Spleen (tissue), 11 donors: ENCODE measurements around the gene ZNF496. TPM values are rescaled to one million over a fixed set of nuclear protein-coding genes. Genes with fewer than 3 reads are reported as not detected.

Source experiments
- DNase-seq: peaks from one replicate; pipeline ENCODE4 v3.0.0-alpha.2; 2020
- H3K27ac ChIP-seq, 8 donors: fragments of 200-600 bp; sonication (generic) in 7 of 8; 1 replicate in 4 of 8; 2 replicates in 4 of 8; pipeline versions ENCODE4 v1.5.0 to v1.8.0; 2016 to 2021; ENCODE audit warnings: inconsistent platforms in 4 of 8, mild to moderate bottlenecking in 4 of 8, moderate library complexity in 1 of 8
- H3K27me3 ChIP-seq, 7 donors: fragments of 200-600 bp; sonication (generic) in 6 of 7; replicated peaks in 1 of 7; 1 replicate in 4 of 7; 2 replicates in 3 of 7; pipeline versions ENCODE4 v1.5.0 to v1.8.0; 2016 to 2021; ENCODE audit warnings: inconsistent platforms in 3 of 7, mild to moderate bottlenecking in 1 of 7
- H3K36me3 ChIP-seq, 6 donors: fragments of 200-600 bp; sonication (generic) in 5 of 6; 1 replicate in 4 of 6; 2 replicates in 2 of 6; pipeline versions ENCODE4 v1.5.0 to v1.8.0; 2016 to 2021; ENCODE audit warnings: inconsistent platforms in 2 of 6
- H3K4me1 ChIP-seq, 6 donors: fragments of 200-600 bp; sonication (generic) in 5 of 6; 1 replicate in 3 of 6; 2 replicates in 3 of 6; pipeline versions ENCODE4 v1.5.0 to v1.8.0; 2016 to 2021; ENCODE audit warnings: inconsistent platforms in 3 of 6
- H3K4me3 ChIP-seq, 8 donors: fragments of 200-600 bp; sonication (generic) in 7 of 8; 1 replicate in 4 of 8; 2 replicates in 4 of 8; pipeline versions ENCODE4 v1.5.0 to v1.8.0; 2016 to 2021; ENCODE audit warnings: inconsistent platforms in 4 of 8, mild to moderate bottlenecking in 4 of 8, moderate library complexity in 2 of 8
- H3K9me3 ChIP-seq, 8 donors: fragments of 200-600 bp; sonication (generic) in 7 of 8; 1 replicate in 4 of 8; 2 replicates in 4 of 8; pipeline versions ENCODE4 v1.5.0 to v1.8.0; 2016 to 2021; ENCODE audit warnings: inconsistent platforms in 4 of 8
- POLR2A ChIP-seq, 3 donors: fragments of 450-650 bp; IDR thresholded peaks; one replicate each; pipeline ENCODE4 v1.5.1; 2017; ENCODE audit warnings: antibody characterized with exemption in 3 of 3, mild to moderate bottlenecking in 1 of 3
- POLR2AphosphoS5 ChIP-seq, 3 donors: sonication (generic); formaldehyde crosslinking; IDR thresholded peaks; one replicate each; pipeline ENCODE4 v1.5.1; 2017; ENCODE audit warnings: antibody characterized with exemption in 3 of 3
- WGBS, 5 donors: extraction: QIAGEN DNeasy Blood & Tissue Kit in 3 of 5; methylation state at CpG; one replicate each; pipeline versions ENCODE4 v1.1.5 to v1.1.7; 2013 to 2018; 5-methylcytosine and 5-hydroxymethylcytosine counted together
- intact Hi-C: fragments of 100-400 bp; cut with DNase I; formaldehyde crosslinking; loops from one replicate; pipeline ENCODE4 v1.15.0; 2023; ENCODE audit warnings: low total_unique reads
- polyA plus RNA-seq, 3 donors: library from polyadenylated mRNA; stranded (reverse); fragments of 200-250 nt; gene quantifications; one replicate each; pipeline ENCODE4 v1.2.1, GENCODE V29; 2013
- total RNA-seq, 7 donors: library from RNA; depleted of rRNA in 3 of 7; stranded (reverse); fragments of >200 nt in 3 of 7; fragmentation: NEBNext Ultra II Directional in 4 of 7; extraction: Animal tissue kit (Norgen Biotek cat#: 25700) in 4 of 7; gene quantifications; one replicate each; pipeline versions ENCODE4 v1.1.0 to v1.2.1, GENCODE V29; 2016 to 2021
- TF ChIP-seq, protein P1 (sequence below), 11 experiments: fragments of 200-600 bp in 7 of 11; fragments of 450-650 bp in 4 of 11; sonication (generic) in 4 of 11; IDR thresholded peaks in 8 of 11; conservative IDR thresholded peaks in 3 of 11; 1 replicate in 7 of 11; 2 replicates in 4 of 11; pipeline versions ENCODE4 v1.4.0 to v1.8.0; 2016 to 2021; ENCODE audit warnings: antibody characterized with exemption in 11 of 11, inconsistent platforms in 4 of 11, mild to moderate bottlenecking in 1 of 11
- donor health status: healthy with polysubstance abuse.
- donor health status: DM: no; HTN: no; CAD: no; lungs with moderate emphysema.
- donor health status: DM: no; HTN: no; CAD: no.
- donor health status: Bipolar disorder and iron deficiency.
- donor health status: healthy.
- donor health status: DM: no; HTN: no; CAD: no.
- donor health status: DM: yes; HTN: yes; CAD: no.

ZNF496 gene
- total and polyA plus RNA-seq, 10 donors = 5.7 to 45.4 (median 26.7) TPM

DNA sequence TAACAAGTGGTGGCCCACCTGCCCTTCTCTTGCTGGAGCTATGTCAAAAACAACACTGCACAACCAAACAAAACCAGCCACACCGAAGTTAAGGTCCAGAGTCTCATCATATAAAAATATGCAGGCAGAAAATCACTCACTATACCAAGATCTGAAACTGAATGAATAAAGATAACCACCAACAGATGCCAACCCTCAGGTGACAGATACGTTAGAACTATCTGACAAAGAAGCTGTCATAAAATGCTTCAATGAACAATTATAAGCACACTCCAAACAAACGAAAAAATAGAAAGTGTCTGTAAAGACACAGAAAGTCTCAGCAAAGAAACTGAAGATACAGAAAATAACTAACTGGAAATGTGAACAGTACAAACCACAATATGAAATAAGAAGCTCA, 14.0 kb downstream of the ZNF496 start:
- Histone ChIP-seq H3K36me3 (peaks cover 0 to 90% (median 31%) of the 10 kb centered on the region in 6 donors), H3K9me3 (no peaks in the 10 kb centered on the region), H3K4me1 (peaks cover 0 to 16% (median 0%) of the 10 kb centered on the region in 6 donors), H3K4me3 (no peak overlapping the region), H3K27ac (no peak overlapping the region), H3K27me3 (no peaks in the 10 kb centered on the region)
- DNase-seq = no peak
- WGBS, 5 donors = 52 to 80% (median 72%) methylated on average over 3 of the region's 3 CpGs
- intact Hi-C loops = no loop called here
- TF ChIP-seq, protein P1, sequence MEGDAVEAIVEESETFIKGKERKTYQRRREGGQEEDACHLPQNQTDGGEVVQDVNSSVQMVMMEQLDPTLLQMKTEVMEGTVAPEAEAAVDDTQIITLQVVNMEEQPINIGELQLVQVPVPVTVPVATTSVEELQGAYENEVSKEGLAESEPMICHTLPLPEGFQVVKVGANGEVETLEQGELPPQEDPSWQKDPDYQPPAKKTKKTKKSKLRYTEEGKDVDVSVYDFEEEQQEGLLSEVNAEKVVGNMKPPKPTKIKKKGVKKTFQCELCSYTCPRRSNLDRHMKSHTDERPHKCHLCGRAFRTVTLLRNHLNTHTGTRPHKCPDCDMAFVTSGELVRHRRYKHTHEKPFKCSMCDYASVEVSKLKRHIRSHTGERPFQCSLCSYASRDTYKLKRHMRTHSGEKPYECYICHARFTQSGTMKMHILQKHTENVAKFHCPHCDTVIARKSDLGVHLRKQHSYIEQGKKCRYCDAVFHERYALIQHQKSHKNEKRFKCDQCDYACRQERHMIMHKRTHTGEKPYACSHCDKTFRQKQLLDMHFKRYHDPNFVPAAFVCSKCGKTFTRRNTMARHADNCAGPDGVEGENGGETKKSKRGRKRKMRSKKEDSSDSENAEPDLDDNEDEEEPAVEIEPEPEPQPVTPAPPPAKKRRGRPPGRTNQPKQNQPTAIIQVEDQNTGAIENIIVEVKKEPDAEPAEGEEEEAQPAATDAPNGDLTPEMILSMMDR (IDR thresholded peaks at IDR 0.05 in 8 of 11, conservative IDR thresholded peaks at IDR 0.05 in 3 of 11) = no peak
- no peak for TF ChIP-seq POLR2AphosphoS5 (IDR thresholded peaks at IDR 0.05)
- no peak for TF ChIP-seq POLR2A (IDR thresholded peaks at IDR 0.05)

GRCh38 chr1:247316590-247317197, 15.0 kb downstream of the ZNF496 start:
- TF ChIP-seq, protein P1 (IDR thresholded peaks at IDR 0.05 in 8 of 11, conservative IDR thresholded peaks at IDR 0.05 in 3 of 11) = no peak
- TF ChIP-seq POLR2AphosphoS5 (IDR thresholded peaks at IDR 0.05) = no peak
- no peak for TF ChIP-seq POLR2A (IDR thresholded peaks at IDR 0.05)
- Histone ChIP-seq H3K9me3 (no peaks in the 10 kb centered on the region), H3K27me3 (no peaks in the 10 kb centered on the region), H3K4me1 (peaks cover 0 to 11% (median 0%) of the 10 kb centered on the region in 6 donors), H3K36me3 (peaks cover 0 to 84% (median 22%) of the 10 kb centered on the region in 6 donors), H3K27ac (no peak overlapping the region), H3K4me3 (no peak overlapping the region)
- WGBS, 5 donors = 77 to 82% (median 79%) methylated on average over 5 of the region's 5 CpGs
- DNase-seq = no peak
- intact Hi-C loops = no loop called here

GRCh38 chr1:247304031-247304430, 27.6 kb downstream of the ZNF496 start:
- no peaks in the 10 kb centered on the region for H3K9me3 ChIP-seq
- WGBS, 5 donors = 85 to 100% (median 88%) methylated on average over 2 of the region's 2 CpGs
- H3K36me3 ChIP-seq = peaks cover 0 to 100% (median 57%) of the 10 kb centered on the region in 6 donors
- TF ChIP-seq POLR2A (IDR thresholded peaks at IDR 0.05) (no peak), POLR2AphosphoS5 (IDR thresholded peaks at IDR 0.05) (no peak)
- H3K27me3 ChIP-seq = no peaks in the 10 kb centered on the region
- no peaks in the 10 kb centered on the region for H3K4me1 ChIP-seq
- no peak for DNase-seq
- no peak overlapping the region for H3K4me3 ChIP-seq
- intact Hi-C loops = no loop called here
- H3K27ac ChIP-seq = peak overlapping the region in 1 of 8 donors; percentile 12

DNA sequence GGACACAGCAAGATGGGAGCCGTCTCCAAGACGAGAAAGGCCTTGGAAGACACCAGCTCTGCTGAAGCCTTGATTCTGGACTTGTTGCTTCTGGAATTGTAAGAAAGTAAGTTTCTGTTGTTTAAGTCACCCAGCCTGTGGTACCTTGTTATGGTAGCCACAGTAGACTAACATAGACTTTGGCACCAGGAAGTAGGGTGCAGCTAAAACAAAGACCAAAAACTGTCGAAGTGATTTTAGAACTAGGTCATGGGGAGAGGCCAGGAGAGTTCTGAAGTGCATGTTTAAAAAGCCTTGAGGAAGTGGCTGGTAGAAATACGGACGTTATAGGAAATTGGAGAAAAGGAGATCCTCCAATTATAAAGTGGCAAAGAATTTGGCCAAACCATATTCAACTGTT, 28.5 kb downstream of the ZNF496 start:
- Histone ChIP-seq H3K36me3 (peaks cover 0 to 100% (median 49%) of the 10 kb centered on the region in 6 donors), H3K27ac (no peak overlapping the region), H3K4me3 (no peak overlapping the region), H3K4me1 (no peaks in the 10 kb centered on the region), H3K9me3 (no peaks in the 10 kb centered on the region), H3K27me3 (no peaks in the 10 kb centered on the region)
- intact Hi-C loops = no loop called here
- TF ChIP-seq POLR2A (IDR thresholded peaks at IDR 0.05) (no peak), POLR2AphosphoS5 (IDR thresholded peaks at IDR 0.05) (no peak)
- TF ChIP-seq, protein P1 (IDR thresholded peaks at IDR 0.05 in 8 of 11, conservative IDR thresholded peaks at IDR 0.05 in 3 of 11) = no peak
- 50 to 92% (median 53%) methylated on average over 5 of the region's 5 CpGs for WGBS, 5 donors
- DNase-seq = no peak
